Activated CD4-positive, alpha-beta T cell treated with anti-CD3 and anti-CD28 coated beads, Interleukin-2, Interleukin-6, amounts not matched to agents 100 ng/mL and 50 ng/mL, durations not matched to agents 16 hours and 8 hours (primary cell): ENCODE data around the gene FAM89A.
"Not testable (repeated sequence)": the region's sequence is repeated elsewhere in the genome, so short reads cannot be mapped to it uniquely, and the experiment has no call there.

Experiments used
- DNase-seq: peaks from one replicate; pipeline ENCODE4 v3.0.0-alpha.2; 2020

Gene FAM89A

DNA sequence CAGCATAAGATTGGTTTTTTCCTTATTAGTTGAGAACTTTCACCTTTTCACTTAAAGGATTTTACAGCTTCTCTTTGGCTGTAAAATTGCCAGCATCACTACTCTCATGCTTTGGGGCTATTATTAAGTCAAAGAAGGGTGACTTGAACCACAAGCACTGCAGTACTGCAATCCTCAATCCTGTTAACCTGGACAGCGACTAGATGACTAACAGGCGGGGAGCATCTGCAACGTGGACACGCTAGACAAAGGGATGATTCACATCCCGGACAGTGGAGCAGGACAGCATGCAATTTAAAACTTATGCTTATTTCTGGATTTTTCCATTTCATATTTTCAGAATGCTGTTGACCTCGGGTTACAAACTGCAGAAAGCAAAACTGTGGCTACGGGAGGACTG is 53.1 kb downstream of the FAM89A start:
- no peak for DNase-seq

GRCh38 chr1:230985711-230986110 is 54.3 kb downstream of the FAM89A start:
- no peak for DNase-seq

- DNase-seq: not testable (repeated sequence)
Observed at GRCh38 chr1:230984622-230985515, 55.2 kb downstream of the FAM89A start.

- no peak for DNase-seq
Observed at GRCh38 chr1:230983811-230984210, 56.2 kb downstream of the FAM89A start.

GRCh38 chr1:230982696-230983095 is 57.4 kb downstream of the FAM89A start:
- DNase-seq: no peak

DNA sequence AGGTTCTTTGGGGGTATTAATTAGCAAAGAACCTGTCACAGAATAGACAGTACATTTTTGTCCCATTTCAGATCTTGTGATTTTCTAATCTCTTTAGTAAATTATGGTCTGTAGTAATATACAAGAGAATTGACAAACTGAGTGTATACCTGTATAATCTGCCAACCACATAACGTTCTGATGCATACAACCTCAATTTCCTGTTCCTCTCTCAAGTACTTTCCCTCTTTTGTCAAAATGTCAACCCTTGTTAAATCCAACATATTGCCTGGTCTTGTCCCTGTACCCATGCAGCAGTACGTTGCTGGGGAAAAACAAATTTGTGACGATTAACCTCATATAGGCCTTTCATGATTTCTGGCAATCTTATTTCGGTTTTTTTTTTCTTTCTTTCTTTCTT is 60.1 kb downstream of the FAM89A start:
- peak; percentile 12 for DNase-seq

GRCh38 chr1:230979389-230979716 is 60.7 kb downstream of the FAM89A start:
- no peak for DNase-seq

GRCh38 chr1:230978491-230979388 is 61.3 kb downstream of the FAM89A start, which contains the start of the genes ARV1 and TTC13:
TSS of gene ARV1 (plus strand) at chr1:230979094. CDS start at chr1:230979106, 12 bp downstream.
TSS of gene TTC13 (minus strand) at chr1:230978861. CDS start at chr1:230978830, 31 bp downstream.
- DNase-seq: peak; percentile 99

GRCh38 chr1:230977761-230978490 is 62.1 kb downstream of the FAM89A start:
- DNase-seq: peak; percentile 42

- DNase-seq: peak; percentile 63
Observed at GRCh38 chr1:230976825-230977747, 63.0 kb downstream of the FAM89A start.

GRCh38 chr1:230976360-230976759 is 63.7 kb downstream of the FAM89A start:
- no peak for DNase-seq

DNA sequence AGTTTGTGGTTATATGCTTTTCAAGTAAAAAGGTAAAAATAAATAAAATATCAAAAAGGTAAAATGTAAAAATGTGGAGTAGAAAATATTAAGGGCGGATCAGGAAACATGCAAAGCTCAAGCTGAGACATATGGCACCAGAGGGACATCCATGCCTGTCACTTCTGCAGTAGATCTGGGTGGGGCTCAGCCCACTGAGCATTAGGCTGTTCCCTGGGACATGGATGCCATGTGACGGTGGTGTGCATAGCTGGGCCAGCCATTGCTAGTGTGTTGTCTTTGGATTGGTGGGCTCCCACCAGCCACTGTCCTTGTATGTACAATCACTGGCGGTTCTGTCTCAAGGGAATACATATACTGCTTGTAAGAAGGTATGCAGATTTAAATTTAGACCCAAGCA is 64.4 kb downstream of the FAM89A start:
- DNase-seq: no peak

DNA sequence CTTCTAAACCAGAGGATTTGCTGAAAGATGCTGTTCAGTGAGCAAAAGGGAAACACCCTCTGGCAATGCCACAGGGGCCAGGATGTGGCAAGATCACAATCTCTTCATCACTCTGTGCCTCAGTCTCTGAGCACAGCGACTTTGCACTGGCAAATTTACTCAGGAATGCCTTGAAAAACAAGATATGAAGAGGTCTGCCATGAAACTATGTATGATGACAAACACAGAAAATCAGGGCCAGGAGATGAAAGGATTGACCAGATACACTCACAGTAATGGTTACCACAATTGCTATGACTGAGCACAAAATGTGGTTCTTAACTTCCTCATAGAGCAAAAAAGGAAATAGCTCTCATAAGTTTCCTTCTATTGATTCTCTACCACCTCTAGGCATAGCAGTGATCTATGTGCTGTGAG is 67.2 kb downstream of the FAM89A start:
- peak; percentile 84 for DNase-seq

DNA sequence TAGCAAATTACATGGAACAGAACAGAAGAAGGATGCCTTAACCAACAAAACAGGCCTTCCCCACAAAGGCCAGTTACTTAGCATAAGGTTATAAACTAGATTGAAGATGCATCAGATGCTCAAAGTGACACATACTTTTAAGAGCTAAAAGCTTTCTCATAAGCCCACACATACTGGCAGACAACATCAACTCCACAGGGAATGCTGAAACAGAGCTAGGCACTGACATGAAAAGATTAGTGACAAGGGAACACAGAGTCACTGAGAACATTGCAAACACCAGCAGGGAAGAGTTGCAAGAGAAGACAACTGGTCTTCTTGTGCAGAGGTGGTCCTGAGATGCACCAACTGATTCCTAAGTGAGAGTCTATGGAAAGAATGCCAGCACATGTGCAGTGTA is 68.3 kb downstream of the FAM89A start:
- no peak for DNase-seq

- DNase-seq: no peak
Observed at GRCh38 chr1:230970432-230970831, 69.6 kb downstream of the FAM89A start.
